HFF-Myc (cell line): ENCODE results near the gene SNX30.

Experiments
- DNase-seq: peaks from one replicate; pipeline ENCODE4 v3.0.0-alpha.2; 2011; ENCODE audit warnings: low read depth; ENCODE audit errors: extremely low read depth
- H3K4me3 ChIP-seq: replicated peaks from 2 replicates; pipeline ENCODE4 v1.5.1; 2011; ENCODE audit warnings: low read depth, mild to moderate bottlenecking, control low read depth, low read length
- TF ChIP-seq, protein P1 (sequence below): IDR thresholded peaks from 2 replicates; pipeline ENCODE4 v1.5.1; 2012; ENCODE audit warnings: mild to moderate bottlenecking, low read depth, low read length, control low read depth; ENCODE audit errors: missing control alignments

SNX30 gene

DNA sequence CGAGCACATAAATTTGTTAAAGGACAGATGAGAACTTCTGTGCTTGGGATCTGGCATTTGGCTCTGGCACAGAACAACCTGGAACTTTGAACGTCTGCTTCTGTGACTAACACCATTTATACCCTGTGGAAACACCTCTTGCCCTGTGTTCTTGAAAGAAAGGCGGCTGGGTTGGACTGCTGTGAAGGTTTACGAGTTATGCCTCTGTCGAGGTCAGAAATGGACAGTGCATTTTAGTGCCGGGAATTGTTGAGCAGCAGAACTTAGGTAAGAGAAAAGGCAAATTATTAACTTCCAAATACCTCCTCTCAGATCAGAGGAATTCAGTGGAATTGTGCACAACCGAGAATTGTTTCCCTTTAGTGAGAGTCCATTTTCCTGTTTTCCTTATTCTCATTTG, 18.6 kb upstream of the SNX30 start:
- DNase-seq = no peak
- no peak overlapping the region for H3K4me3 ChIP-seq
- TF ChIP-seq, protein P1, sequence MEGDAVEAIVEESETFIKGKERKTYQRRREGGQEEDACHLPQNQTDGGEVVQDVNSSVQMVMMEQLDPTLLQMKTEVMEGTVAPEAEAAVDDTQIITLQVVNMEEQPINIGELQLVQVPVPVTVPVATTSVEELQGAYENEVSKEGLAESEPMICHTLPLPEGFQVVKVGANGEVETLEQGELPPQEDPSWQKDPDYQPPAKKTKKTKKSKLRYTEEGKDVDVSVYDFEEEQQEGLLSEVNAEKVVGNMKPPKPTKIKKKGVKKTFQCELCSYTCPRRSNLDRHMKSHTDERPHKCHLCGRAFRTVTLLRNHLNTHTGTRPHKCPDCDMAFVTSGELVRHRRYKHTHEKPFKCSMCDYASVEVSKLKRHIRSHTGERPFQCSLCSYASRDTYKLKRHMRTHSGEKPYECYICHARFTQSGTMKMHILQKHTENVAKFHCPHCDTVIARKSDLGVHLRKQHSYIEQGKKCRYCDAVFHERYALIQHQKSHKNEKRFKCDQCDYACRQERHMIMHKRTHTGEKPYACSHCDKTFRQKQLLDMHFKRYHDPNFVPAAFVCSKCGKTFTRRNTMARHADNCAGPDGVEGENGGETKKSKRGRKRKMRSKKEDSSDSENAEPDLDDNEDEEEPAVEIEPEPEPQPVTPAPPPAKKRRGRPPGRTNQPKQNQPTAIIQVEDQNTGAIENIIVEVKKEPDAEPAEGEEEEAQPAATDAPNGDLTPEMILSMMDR = no peak

DNA sequence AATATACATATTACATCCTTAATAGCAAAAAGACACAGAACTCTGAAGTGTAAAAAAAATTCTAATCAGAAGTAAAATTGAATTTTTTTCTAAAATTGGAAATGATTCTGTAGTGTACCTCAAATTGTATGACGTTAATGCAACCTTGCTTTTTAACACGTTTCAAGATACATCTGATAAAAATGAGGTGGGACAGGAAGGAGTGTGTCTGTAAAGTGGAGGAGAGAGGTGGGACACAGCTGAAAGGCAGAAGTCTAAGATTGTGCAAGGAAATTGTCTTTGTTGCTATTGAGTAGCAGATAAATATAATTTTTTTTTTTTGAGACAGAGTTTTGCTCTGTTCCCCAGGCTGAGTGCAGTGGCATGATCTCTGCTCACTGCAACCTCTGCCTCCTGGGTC, 15.7 kb upstream of the SNX30 start:
- DNase-seq = no peak
- H3K4me3 ChIP-seq = no peak overlapping the region
- TF ChIP-seq, protein P1 = no peak

DNA sequence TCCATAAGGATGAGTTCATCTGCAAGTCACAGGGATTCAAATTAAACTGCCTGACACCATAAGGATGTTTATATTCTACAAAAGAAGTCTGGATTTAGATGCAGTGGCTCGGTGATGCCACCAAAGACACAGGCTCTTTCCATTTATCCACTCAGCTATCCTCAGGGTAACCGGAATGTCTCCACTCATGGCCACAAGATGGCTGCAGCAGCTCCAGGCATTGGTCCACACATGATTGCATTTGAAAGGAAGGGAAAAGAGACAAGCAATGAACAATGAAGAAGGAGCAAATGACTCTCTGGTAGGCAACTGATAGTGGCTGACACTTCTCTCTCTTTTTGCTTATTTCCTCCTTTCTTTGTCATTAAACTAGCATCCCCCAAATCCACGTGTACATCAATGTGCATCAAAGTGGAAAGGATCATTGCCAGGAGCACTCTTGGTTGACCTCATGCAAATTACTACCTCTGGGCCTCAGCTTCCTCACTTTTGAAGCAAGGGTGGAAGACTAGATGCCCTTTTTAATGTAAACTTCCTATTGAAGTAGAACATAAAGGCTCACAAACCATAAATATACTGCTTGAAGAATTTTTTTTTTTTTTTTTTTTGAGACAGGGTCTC, 7.2 kb upstream of the SNX30 start:
- DNase-seq = no peak
- TF ChIP-seq, protein P1 = no peak
- H3K4me3 ChIP-seq = no peak overlapping the region

DNA sequence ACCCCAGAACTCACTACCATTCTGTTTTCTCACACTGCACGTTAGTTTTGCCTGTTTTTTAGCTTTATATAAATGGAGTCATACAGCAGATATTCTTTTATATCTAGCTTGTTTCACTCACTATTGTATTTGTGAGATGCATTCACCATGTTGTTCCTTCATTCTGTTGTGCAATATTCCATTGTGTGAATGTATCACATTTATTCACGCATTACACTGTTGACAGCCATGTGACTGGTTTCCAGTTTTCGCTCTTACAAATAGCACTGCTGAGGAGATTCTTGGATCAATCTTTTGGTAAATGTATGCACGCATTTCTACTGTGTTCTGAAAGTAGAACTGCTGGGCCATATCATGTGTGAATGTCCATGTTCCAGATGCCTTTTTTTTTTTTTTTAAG, 6.4 kb upstream of the SNX30 start:
- no peak overlapping the region for H3K4me3 ChIP-seq
- DNase-seq = no peak
- TF ChIP-seq, protein P1 = no peak

DNA sequence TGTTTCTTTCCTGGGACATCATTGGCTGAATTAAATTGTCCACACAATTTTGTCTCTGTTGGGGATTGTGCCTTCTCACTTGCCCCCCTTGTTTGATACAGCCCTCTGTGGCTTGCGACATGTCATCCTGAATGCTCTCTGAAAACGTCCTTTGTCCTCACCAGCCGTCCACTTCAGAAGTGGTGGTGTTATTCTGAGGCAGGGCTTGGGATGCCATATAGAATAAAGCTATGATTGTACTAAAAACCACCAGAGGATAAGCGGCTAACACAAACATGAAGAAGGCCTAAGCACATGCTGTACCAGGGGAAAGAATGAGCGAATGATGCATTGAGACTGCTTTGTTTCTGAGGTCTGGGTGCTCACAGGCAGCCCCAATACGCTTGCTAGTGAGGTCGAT, 3.5 kb upstream of the SNX30 start:
- TF ChIP-seq, protein P1 = no peak
- DNase-seq = no peak
- no peak overlapping the region for H3K4me3 ChIP-seq

DNA sequence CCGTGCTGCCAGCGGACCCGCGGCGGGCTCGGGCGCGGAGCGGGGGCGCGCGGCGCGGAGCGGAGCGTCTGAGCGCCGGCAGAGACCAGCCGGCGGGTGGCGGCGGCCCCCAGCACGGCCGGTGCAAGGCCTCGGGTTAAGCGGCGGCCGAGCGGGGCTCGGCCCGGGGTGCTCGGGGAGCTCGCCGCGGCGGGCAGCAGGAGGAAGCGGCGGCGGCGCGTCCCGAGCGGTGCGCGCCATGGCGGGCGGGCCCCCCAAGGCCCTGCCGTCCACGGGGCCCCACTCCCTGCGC, 150 bp downstream of the SNX30 start:
- peak overlapping the region; percentile 79 for H3K4me3 ChIP-seq
- TF ChIP-seq, protein P1 = no peak
- no peak for DNase-seq

DNA sequence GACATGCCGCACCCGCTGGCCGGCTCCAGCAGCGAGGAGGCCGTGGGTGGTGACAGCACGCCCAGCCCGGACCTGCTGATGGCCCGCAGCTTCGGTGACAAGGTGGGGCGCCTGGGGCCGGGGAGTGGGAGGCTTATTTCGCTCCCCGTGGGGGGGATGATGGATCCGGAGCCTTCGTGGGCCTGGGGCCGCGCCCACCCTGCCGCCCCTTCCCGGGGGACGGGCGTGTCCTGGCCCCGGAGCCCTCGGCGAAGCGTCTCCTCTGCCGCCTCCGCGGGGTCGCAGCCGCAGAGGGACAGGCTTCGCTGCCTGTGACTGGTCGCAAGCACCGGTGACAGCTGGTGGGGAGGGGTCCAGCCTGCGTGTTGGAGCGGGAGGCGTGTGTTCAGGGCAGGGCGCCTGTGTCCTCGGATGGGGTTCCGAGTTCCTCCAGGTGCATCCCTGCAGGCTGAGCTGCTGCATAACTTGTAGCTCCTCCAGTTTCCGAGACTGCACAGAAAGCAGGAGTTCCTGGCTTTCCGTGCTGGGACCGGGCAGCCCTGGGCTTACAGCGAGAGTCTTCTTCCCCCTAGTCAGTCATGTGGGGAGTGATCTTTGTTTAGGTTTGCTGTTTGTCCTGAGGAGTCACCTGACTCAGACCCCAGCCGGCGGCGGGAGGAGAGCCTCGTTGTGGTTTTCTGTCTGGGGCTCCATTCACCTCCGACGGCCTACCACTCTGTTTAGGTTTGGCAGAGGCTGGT, 666 bp downstream of the SNX30 start:
- TF ChIP-seq, protein P1 = no peak
- H3K4me3 ChIP-seq = peak overlapping the region; percentile 79
- DNase-seq = no peak
